HEK293T (cell line): ENCODE measurements around the gene LEUTX.
"Not testable (repeated sequence)": the region's sequence is repeated elsewhere in the genome, so short reads cannot be mapped to it uniquely, and the experiment has no call there.

ENCODE experiments used
- CTCF ChIA-PET: fragments of 350-600 bp; formaldehyde crosslinking; extraction: SDS; loops from one replicate; lab custom pipeline; 2021; ENCODE audit warnings: antibody characterized with exemption, inconsistent platforms; lab: Yijun Ruan, JAX
- POLR2A ChIA-PET: fragments of 350-600 bp; formaldehyde crosslinking; extraction: SDS; loops from one replicate; lab custom pipeline; 2020; ENCODE audit warnings: antibody characterized with exemption, inconsistent platforms; lab: Yijun Ruan, JAX
- DNase-seq: peaks from one replicate; pipeline ENCODE4 v3.0.0; 2012; ENCODE audit warnings: mixed read lengths; ENCODE audit errors: extremely low spot score
- ARNT ChIP-seq: fragments of 450-650 bp; IDR thresholded peaks from 2 replicates; pipeline ENCODE4 v1.6.1; 2017; ENCODE audit warnings: mild to moderate bottlenecking
- BHLHE40 ChIP-seq: fragments of 450-650 bp; IDR thresholded peaks from 2 replicates; pipeline ENCODE4 v1.6.1; 2016; ENCODE audit warnings: mild to moderate bottlenecking, moderate library complexity, borderline replicate concordance
- CTBP1 ChIP-seq: fragments of 450-650 bp; IDR thresholded peaks from 2 replicates; pipeline ENCODE4 v1.6.1; 2016; ENCODE audit warnings: borderline replicate concordance
- ELF4 ChIP-seq: fragments of 450-650 bp; IDR thresholded peaks from 2 replicates; pipeline ENCODE4 v1.6.1; 2017; ENCODE audit warnings: antibody characterized with exemption
- FOXA1 ChIP-seq: fragments of 450-650 bp; IDR thresholded peaks from 2 replicates; pipeline ENCODE4 v1.6.1; 2016; ENCODE audit warnings: mild to moderate bottlenecking
- FOXK2 ChIP-seq: fragments of 450-650 bp; IDR thresholded peaks from 2 replicates; pipeline ENCODE4 v1.6.1; 2016; ENCODE audit warnings: mild to moderate bottlenecking
- FOXM1 ChIP-seq: fragments of 450-650 bp; IDR thresholded peaks from 2 replicates; pipeline ENCODE4 v1.6.1; 2017; ENCODE audit warnings: mild to moderate bottlenecking, borderline replicate concordance
- HDGF ChIP-seq: fragments of 450-650 bp; IDR thresholded peaks from 2 replicates; pipeline ENCODE4 v1.6.1; 2017; ENCODE audit warnings: antibody characterized with exemption, borderline replicate concordance
- L3MBTL2 ChIP-seq: fragments of 450-650 bp; conservative IDR thresholded peaks from 2 replicates; pipeline ENCODE4 v1.6.1; 2016; ENCODE audit warnings: mild to moderate bottlenecking
- LEF1 ChIP-seq: fragments of 450-650 bp; IDR thresholded peaks from 2 replicates; pipeline ENCODE4 v1.6.1; 2017; ENCODE audit warnings: mild to moderate bottlenecking, borderline replicate concordance
- NFRKB ChIP-seq: fragments of 450-650 bp; IDR thresholded peaks from 2 replicates; pipeline ENCODE4 v1.6.1; 2016; ENCODE audit warnings: mild to moderate bottlenecking, moderate library complexity
- PKNOX1 ChIP-seq: fragments of 450-650 bp; IDR thresholded peaks from 2 replicates; pipeline ENCODE4 v1.6.1; 2016
- SP1 ChIP-seq: fragments of 450-650 bp; IDR thresholded peaks from 2 replicates; pipeline ENCODE4 v1.6.1; 2017
- SUZ12 ChIP-seq: fragments of 450-650 bp; IDR thresholded peaks from 2 replicates; pipeline ENCODE4 v1.6.1; 2016; ENCODE audit warnings: mild to moderate bottlenecking
- TARDBP ChIP-seq: fragments of 450-650 bp; IDR thresholded peaks from 2 replicates; pipeline ENCODE4 v1.6.1; 2016
- ZNF384 ChIP-seq: fragments of 450-650 bp; IDR thresholded peaks from 2 replicates; pipeline ENCODE4 v1.6.1; 2016

Gene LEUTX

GRCh38 chr19:39805104-39805503 is 26.4 kb downstream of the LEUTX start:
- CTCF ChIA-PET = no interaction called here
- TF ChIP-seq FOXM1 (no peak), ELF4 (no peak), HDGF (no peak), PKNOX1 (no peak), BHLHE40 (no peak), SUZ12 (no peak), LEF1 (no peak), SP1 (no peak), NFRKB (no peak), ARNT (no peak), L3MBTL2 (no peak), TARDBP (no peak), FOXA1 (no peak), FOXK2 (no peak), CTBP1 (no peak)
- POLR2A ChIA-PET = interaction anchor here (0.8 kb wide), 1 partner anchor 40 kb away, joined by 4 read pairs; no protein-coding TSS in a partner anchor
- no peak for DNase-seq

GRCh38 chr19:39807846-39808364 is 29.3 kb downstream of the LEUTX start:
- DNase-seq = no peak
- ChIA-PET POLR2A (interaction anchor here (1.2 kb wide), 1 partner anchor 26 kb away, joined by 3 read pairs; the partner anchor contains the start of gene DYRK1B), CTCF (no interaction called here)
- TF ChIP-seq PKNOX1 = no peak
- TF ChIP-seq NFRKB = no peak
- no peak for TF ChIP-seq FOXA1
- no peak for TF ChIP-seq LEF1
- TF ChIP-seq SUZ12 = no peak
- TF ChIP-seq FOXK2 = no peak
- no peak for TF ChIP-seq L3MBTL2
- no peak for TF ChIP-seq SP1
- no peak for TF ChIP-seq BHLHE40
- TF ChIP-seq ZNF384 = no peak
- no peak for TF ChIP-seq HDGF
- no peak for TF ChIP-seq FOXM1
- TF ChIP-seq ELF4 = no peak
- TF ChIP-seq TARDBP = no peak
- TF ChIP-seq ARNT = no peak
- no peak for TF ChIP-seq CTBP1

GRCh38 chr19:39808688-39809087 is 30.0 kb downstream of the LEUTX start:
- CTCF ChIA-PET = interaction anchor here (0.6 kb wide), 1 partner anchor 12 kb away, joined by 6 read pairs; no protein-coding TSS in a partner anchor
- POLR2A ChIA-PET, DNase-seq: not testable (repeated sequence)

GRCh38 chr19:39809368-39809767 is 30.7 kb downstream of the LEUTX start:
- no peak for DNase-seq
- POLR2A ChIA-PET = no interaction called here
- CTCF ChIA-PET = interaction anchor here (0.6 kb wide), 1 partner anchor 11 kb away, joined by 6 read pairs; no protein-coding TSS in a partner anchor
- TF ChIP-seq L3MBTL2 (no peak), BHLHE40 (no peak), FOXM1 (no peak), CTBP1 (no peak)

GRCh38 chr19:39810424-39810823 is 31.8 kb downstream of the LEUTX start:
- ChIA-PET POLR2A (no interaction called here), CTCF (no interaction called here)
- TF ChIP-seq NFRKB (no peak), LEF1 (no peak), FOXA1 (no peak), SUZ12 (no peak), TARDBP (no peak), ZNF384 (no peak), SP1 (no peak), ELF4 (no peak), ARNT (no peak), FOXK2 (no peak)
- DNase-seq = no peak

- TF ChIP-seq BHLHE40 (no peak), ARNT (no peak), ELF4 (no peak), FOXK2 (no peak), L3MBTL2 (no peak), FOXM1 (no peak), SUZ12 (no peak), TARDBP (no peak), NFRKB (no peak), CTBP1 (no peak), ZNF384 (no peak), SP1 (no peak), LEF1 (no peak), PKNOX1 (no peak), FOXA1 (no peak), HDGF (no peak)
- no peak for DNase-seq
- ChIA-PET POLR2A (no interaction called here), CTCF (no interaction called here)
These were observed 32.4 kb downstream of the LEUTX start for GRCh38 chr19:39811064-39811463.
